Measurements from ENCODE around the gene SMC1B.
"Not testable (repeated sequence)": the region's sequence is repeated elsewhere in the genome, so short reads cannot be mapped to it uniquely, and the experiment has no call there.

The SMC1B gene

GRCh38 chr22:45366713-45367112 is 46.7 kb downstream of the SMC1B start:
- no peak overlapping the region for H3K4me3 ChIP-seq (ENCODE audit: low read depth, low read length)
- no peak for DNase-seq (ENCODE audit: low read depth)

DNA sequence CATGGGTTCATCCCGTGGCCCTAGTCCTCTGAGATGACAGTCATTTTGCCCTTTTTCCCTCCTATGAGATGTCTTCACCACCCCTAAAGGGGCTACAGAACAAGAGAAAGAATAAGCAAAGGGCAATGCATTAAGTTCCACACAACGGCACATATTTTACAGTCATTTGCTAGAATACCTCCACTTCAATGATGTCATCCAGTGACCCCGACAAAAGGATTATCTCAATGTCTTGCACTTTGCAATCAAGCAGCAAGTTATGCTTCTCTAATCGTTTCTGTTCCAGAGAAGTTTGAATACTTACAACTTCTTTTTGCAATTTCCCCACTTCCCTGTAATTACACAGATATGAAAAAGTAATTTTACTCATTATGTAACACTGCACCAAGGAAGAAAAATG is 53.8 kb downstream of the SMC1B start:
- no peak for DNase-seq (ENCODE audit: low read depth)
- no peak overlapping the region for H3K4me3 ChIP-seq (ENCODE audit: low read depth, low read length)

DNA sequence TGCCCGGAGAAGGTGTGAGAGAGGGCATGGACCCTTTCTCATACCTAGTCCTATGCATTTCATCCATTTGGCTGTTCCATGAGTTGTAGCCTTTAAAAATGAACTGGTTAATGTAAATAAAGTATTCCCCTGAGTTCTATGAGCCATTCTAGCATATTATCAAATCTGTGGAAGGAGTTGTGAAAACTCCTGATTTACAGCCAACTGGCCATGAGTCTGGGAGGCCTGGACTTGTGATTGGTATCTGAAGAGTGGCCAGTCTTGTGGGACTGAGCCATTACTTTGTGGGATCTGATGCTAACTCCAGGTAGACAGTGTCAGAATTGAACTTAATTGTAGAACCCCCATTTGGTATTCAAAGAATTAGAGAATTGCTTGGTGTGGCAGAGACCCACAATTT is 55.3 kb downstream of the SMC1B start:
- peak; percentile 22 for DNase-seq (ENCODE audit: low read depth)
- H3K4me3 ChIP-seq (ENCODE audit: low read depth, low read length): no peak overlapping the region

DNA sequence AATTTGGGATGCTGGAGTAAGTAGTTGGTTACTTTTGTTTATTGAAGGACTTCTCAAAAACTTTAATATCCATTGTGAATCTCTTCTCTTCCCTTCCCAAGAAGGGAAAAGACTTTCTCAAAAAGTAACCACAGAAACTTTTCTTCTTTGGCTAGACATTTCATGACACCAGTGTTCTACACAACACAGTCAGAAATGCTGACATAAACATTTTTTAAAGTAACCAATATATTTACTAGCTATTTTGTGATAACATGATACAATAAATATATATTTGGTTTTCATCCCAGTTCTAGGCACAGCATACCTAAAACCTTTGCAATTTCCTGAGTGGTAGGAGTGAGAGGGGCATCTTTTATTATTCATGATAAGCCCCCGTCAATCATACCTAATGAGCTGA is 55.9 kb downstream of the SMC1B start:
- no peak overlapping the region for H3K4me3 ChIP-seq (ENCODE audit: low read depth, low read length)
- no peak for DNase-seq (ENCODE audit: low read depth)

DNA sequence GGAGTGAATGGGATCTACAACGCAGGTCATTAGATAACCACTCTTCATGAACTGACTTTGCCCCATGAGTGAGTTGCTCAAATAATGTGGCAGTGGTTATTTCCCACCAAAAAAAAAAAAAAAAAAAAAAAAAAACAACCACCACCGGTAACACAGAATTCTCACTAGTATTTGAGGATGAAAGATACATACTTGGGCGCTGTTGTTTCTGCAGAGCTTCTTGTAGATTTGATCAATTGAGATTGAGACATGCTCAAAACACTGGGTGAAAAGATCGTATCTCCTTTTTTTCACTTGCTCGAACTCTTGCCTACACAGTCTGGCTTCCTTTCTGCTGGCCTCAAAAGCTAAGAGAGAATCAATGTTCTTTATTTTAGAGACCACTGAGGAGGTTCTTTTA is 59.6 kb downstream of the SMC1B start:
- H3K4me3 ChIP-seq (ENCODE audit: low read depth, low read length): no peak overlapping the region
- no peak for DNase-seq (ENCODE audit: low read depth)

- not testable (repeated sequence) for H3K4me3 ChIP-seq (ENCODE audit: low read depth, low read length); DNase-seq (ENCODE audit: low read depth)
These were observed 60.6 kb downstream of the SMC1B start for GRCh38 chr22:45352757-45353156.

GRCh38 chr22:45351956-45352355 is 61.4 kb downstream of the SMC1B start:
- no peak overlapping the region for H3K4me3 ChIP-seq (ENCODE audit: low read depth, low read length)
- DNase-seq (ENCODE audit: low read depth): no peak

DNA sequence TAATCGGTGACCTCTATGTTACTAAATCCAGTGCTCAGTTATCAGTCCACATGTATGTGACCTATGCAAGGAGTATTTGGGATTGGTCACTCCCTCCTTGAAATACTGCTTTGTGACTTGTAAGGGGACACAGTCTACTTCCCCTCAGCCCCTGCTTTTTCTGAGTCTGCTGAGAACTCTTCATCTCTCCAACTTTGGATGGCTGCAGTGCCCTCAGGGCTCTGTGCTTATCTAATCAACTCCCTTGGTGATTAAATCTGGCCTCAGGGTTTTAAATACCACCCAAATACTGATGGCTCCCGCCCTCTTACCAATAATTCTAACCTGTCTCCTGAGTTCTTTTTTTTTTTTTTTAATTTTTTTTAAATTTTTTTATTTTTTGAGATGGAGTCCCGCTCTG is 63.5 kb downstream of the SMC1B start:
- DNase-seq (ENCODE audit: low read depth): no peak
- H3K4me3 ChIP-seq (ENCODE audit: low read depth, low read length): no peak overlapping the region

DNA sequence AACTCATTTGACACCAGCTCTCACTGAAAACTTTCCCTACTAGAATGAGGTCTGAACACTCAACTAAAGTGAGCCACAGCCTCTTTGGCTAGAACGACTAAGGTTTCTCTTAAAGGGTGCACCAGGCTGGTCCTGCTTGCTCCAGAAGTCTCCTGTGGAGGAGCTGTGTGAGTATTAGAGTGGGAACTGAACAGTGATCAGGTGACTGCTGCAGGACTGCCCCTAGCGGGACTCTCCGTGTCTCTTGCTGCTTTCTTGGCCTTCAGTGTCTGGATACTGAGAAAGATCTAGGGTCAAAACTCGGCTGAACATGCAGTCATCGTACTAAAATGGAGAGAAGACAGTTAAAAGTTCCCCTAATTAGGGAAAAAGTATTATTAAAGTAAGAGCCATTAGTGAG is 69.1 kb downstream of the SMC1B start:
- no peak overlapping the region for H3K4me3 ChIP-seq (ENCODE audit: low read depth, low read length)
- DNase-seq (ENCODE audit: low read depth): no peak

DNA sequence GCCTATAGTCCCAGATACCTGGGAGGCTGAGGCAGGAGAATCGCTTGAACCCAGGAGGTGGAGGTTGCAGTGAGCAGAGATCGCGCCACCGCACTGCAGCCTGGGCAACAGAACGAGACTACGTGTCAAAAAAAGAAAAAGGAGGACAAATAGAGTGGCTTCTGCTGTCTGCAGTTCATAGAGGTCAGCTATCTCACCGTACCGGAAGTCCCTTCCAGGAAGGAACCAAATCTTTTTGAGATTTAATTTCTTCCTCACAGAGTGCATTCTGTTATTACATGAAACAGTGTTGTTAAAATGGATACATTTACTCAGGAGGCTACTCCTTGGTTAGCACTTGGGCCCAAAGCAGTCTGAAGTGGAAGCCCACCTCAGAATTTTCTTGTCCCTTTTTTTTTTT is 70.3 kb downstream of the SMC1B start:
- no peak for DNase-seq (ENCODE audit: low read depth)
- H3K4me3 ChIP-seq (ENCODE audit: low read depth, low read length): no peak overlapping the region

GRCh38 chr22:45341498-45341897 is 71.9 kb downstream of the SMC1B start:
- no peak for DNase-seq (ENCODE audit: low read depth)
- H3K4me3 ChIP-seq (ENCODE audit: low read depth, low read length): no peak overlapping the region

DNA sequence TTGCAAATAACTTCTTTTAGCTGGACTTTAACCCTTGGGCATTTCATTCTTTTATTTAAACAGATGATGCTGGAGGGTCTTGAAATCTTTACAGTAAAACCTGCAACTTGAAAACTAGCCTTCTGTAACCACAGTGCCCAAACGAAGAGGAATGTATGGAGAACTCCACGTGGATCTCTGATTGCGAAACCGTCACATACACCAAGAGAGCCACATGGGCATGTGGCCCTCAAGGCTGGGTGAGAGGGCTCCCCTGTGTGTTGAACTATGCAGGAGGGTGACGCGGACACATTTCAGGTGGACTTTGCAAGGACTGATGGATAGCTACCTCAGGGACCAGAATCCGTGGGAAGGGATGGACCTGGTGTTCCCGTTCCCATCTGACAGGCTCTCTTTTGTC is 73.1 kb downstream of the SMC1B start:
- no peak for DNase-seq (ENCODE audit: low read depth)
- no peak overlapping the region for H3K4me3 ChIP-seq (ENCODE audit: low read depth, low read length)

GRCh38 chr22:45338795-45339194 is 74.6 kb downstream of the SMC1B start:
- no peak overlapping the region for H3K4me3 ChIP-seq (ENCODE audit: low read depth, low read length)
- no peak for DNase-seq (ENCODE audit: low read depth)

DNA sequence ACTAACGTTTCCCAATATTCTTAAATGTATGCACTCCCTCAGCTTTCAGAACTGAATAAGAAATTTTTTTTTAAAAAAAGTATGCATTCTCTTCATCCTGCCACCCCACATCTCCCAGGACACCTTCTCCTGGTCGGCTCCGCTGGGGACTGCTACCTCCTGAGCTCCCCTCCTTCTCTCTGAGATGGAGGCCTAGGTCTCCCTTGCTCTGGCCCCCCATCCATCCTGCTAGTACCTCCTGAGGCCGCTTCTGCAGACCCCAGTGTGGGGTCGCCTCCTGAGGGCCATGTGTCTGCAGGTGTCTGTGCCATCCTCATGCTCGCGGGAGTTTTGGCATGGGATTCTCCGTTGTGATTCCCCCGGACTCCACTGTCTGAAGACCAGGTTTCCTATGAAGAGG is 75.9 kb downstream of the SMC1B start:
- no peak overlapping the region for H3K4me3 ChIP-seq (ENCODE audit: low read depth, low read length)
- DNase-seq (ENCODE audit: low read depth): no peak

DNA sequence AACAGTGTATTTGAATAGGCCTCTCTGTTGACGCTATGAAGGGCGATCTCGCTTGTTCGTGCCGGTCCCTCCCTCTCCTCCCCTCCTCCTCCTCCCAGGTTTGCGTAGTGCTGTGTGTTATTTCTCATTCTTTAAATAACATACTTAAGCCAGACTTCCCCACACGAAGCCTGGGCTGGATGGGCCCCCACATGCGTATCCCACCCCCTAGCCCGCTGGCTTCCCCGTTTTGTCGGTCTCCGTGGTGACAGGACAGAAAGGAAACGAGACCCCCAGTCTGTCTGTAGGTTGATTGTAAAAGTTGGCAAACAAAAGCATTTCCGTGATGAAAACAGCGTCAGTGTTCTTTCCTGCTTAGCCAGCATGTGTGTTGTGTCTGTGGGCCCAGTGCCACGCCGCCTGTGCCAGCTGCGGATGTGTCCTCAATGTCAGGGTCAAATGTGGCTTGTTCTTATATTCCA is 76.4 kb downstream of the SMC1B start:
- no peak overlapping the region for H3K4me3 ChIP-seq (ENCODE audit: low read depth, low read length)
- DNase-seq (ENCODE audit: low read depth): no peak

- DNase-seq (ENCODE audit: low read depth): no peak
- no peak overlapping the region for H3K4me3 ChIP-seq (ENCODE audit: low read depth, low read length)
These were observed 77.4 kb downstream of the SMC1B start for GRCh38 chr22:45335854-45336522.

GRCh38 chr22:45335021-45335818 is 78.2 kb downstream of the SMC1B start:
- no peak overlapping the region for H3K4me3 ChIP-seq (ENCODE audit: low read depth, low read length)
- no peak for DNase-seq (ENCODE audit: low read depth)

DNA sequence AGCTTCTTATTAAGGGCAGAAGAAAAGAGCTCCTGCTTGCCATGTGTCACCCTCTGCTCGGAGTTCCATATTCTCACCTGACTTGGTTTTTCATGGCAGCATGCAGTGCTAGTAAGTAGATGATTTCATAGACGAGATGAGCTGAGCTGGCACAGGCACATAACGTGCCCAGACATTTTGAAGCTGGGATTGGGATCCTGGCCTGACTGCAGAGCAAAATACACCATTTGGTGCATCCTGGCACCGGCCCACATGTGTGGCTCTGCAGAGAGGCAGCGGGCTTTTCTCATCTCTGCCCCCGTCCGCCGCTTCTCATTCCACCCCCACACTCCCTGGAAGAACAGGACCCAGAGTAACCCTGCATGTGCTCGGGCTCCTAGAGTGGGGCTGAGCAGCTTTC is 78.9 kb downstream of the SMC1B start:
- H3K4me3 ChIP-seq (ENCODE audit: low read depth, low read length): no peak overlapping the region
- no peak for DNase-seq (ENCODE audit: low read depth)

DNA sequence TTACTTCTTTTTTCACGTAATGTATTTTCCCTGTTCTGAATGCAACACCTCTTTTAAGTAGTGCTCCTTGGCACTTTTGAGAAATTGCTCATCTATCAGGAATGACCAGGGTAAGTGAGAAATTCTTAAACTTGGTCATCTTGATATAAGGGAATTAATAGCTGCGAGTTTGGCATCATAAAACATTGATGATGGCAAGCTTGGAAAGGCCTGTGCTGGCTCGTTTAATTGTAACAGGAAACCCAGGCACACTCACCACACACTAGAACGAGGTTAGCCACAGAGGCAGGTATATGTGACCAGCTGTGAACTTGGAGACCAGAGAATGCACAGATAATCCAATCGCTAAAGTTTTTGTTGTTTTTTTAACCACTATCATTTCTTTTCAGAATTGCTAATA is 79.3 kb downstream of the SMC1B start:
- DNase-seq (ENCODE audit: low read depth): no peak
- no peak overlapping the region for H3K4me3 ChIP-seq (ENCODE audit: low read depth, low read length)

GRCh38 chr22:45332001-45332400 is 81.4 kb downstream of the SMC1B start:
- no peak overlapping the region for H3K4me3 ChIP-seq (ENCODE audit: low read depth, low read length)
- DNase-seq (ENCODE audit: low read depth): no peak

DNA sequence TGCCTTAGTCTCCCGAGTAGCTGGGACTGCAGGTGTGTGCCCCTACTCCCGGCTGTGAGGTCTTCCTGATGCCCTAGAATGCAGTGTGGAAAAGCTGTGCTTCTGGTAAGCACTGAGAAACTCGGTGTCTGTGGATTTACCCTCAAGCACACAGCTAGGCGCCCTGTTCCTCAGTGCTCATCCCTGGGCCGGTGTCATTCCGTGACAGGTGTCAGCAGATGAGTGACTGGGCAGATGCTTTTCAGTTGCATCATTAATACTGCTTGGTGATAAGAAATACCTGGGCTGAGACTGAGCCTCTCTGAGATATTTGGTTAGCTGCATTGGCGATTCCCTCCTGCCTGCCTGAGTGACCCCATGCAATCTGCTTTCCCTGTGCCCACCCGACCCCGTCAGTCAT is 81.9 kb downstream of the SMC1B start:
- DNase-seq (ENCODE audit: low read depth): no peak

More for the DNA sequence above, 81.9 kb downstream of the SMC1B start:
- no peak overlapping the region for H3K4me3 ChIP-seq (ENCODE audit: low read depth, low read length)

Measured in skeletal muscle cell (primary cell).